GM13976 (cell line): Measurements from ENCODE around the gene NUP93.

Experiments used
- DNase-seq: peaks from one replicate; pipeline ENCODE4 v3.0.0; 2012; ENCODE audit warnings: low spot score
- in situ Hi-C: fragments of 300-500 bp; cut with MboI; formaldehyde crosslinking; loops from one replicate; pipeline ENCODE4 v1.12.0; 2022; ENCODE audit warnings: low sequenced_read_pairs, mixed read lengths, inconsistent platforms; ENCODE audit not compliant: unreplicated experiment
- TF ChIP-seq, protein P1 (sequence below): IDR thresholded peaks from 2 replicates; pipeline ENCODE4 v1.5.1; 2012; ENCODE audit warnings: borderline replicate concordance, mild to moderate bottlenecking; ENCODE audit not compliant: insufficient read depth; ENCODE audit errors: extremely low read depth, missing control alignments, control extremely low read depth

NUP93 gene

DNA sequence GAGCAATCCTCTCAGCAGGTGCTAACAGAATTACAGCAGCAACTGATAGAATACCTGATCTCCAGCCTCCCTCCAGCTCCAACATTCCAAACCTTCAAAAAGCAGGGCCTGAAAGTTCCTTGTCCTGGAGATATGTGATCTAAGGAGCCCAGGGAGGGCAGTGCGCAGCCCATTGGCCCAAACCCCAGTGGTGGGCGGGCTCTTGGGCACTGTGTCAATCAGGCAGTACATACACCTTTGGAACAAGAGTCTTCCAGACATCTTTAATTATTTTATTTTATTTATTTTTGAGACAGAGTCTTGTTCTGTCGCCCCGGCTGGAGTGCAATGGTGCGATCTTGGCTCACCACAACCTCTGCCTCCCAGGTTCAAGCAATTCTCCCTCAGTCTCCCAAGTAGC is 159.3 kb downstream of the NUP93 start:
- in situ Hi-C loops, result no loop called here
- DNase-seq, result no peak
- TF ChIP-seq, protein P1, sequence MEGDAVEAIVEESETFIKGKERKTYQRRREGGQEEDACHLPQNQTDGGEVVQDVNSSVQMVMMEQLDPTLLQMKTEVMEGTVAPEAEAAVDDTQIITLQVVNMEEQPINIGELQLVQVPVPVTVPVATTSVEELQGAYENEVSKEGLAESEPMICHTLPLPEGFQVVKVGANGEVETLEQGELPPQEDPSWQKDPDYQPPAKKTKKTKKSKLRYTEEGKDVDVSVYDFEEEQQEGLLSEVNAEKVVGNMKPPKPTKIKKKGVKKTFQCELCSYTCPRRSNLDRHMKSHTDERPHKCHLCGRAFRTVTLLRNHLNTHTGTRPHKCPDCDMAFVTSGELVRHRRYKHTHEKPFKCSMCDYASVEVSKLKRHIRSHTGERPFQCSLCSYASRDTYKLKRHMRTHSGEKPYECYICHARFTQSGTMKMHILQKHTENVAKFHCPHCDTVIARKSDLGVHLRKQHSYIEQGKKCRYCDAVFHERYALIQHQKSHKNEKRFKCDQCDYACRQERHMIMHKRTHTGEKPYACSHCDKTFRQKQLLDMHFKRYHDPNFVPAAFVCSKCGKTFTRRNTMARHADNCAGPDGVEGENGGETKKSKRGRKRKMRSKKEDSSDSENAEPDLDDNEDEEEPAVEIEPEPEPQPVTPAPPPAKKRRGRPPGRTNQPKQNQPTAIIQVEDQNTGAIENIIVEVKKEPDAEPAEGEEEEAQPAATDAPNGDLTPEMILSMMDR, result no peak

DNA sequence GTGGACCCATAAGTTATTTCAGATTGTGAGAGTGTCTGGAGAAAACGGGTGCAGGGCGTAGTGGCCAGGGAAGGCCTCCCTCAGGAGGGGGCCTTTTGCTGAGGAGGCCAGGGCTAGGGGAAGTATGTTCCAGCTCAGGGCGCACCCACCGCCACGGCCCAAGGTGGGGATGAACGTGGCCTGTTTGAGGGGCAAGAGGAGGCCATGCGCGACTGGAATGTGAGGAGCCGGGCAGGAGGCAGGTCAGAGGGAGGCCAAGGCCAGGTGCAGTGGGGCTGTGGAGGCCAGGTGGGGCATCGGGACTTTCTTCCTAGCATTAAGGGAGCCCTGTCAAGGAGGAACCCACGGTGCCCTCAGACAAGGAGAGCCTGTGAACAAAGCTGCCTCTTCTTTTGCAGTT is 161.8 kb downstream of the NUP93 start:
- in situ Hi-C loops, result no loop called here

DNA sequence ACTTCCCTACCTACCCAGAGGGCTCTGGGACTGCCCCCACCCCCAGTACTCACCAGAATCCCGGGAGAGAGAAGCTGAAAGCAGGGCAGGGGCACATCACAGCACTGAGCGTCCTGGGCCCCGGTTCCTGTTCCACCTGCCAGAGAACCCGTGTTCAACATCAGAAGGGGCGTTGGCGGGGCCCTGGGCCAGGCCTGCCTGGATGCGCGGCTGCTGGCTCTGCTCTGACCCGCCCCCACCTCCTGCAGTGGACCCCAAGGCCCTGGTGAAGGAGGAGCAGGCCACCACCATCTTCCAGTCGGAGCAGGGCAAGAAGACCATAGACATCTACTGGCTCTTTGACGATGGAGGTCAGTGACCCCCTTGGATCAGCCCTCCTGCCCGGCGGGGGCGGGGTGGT is 162.8 kb downstream of the NUP93 start:
- TF ChIP-seq, protein P1, result no peak
- DNase-seq, result no peak
- in situ Hi-C loops, result no loop called here

More for the DNA sequence above, 161.8 kb downstream of the NUP93 start:
- no peak for DNase-seq
- TF ChIP-seq, protein P1, result no peak

DNA sequence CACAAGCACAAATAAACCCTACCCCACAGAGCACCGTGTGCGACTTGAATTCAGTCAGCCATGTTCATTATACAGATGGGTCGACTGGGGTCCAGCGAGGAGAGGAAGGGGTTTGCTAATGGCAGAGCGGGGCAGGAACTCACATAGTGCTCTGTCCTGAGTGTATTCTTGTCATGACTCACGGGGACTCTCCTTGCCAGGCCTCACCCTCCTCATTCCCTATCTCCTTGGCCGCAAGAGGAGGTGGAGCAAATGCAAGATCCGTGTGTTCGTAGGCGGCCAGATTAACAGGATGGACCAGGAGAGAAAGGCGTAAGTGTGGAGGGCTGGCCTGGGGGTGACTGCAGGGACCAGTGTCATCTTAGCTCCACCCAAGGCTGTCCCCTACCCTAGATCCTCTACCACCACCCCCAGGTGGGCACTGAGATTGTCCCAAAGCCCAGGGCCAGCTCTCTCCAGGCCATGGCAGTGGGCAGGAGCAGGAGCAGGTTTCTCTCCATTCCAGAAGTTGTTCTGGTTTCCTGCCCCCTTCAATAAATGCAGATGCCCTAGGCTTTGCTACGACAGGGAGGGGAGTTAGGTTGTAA is 164.5 kb downstream of the NUP93 start:
- no peak for DNase-seq
- TF ChIP-seq, protein P1, result no peak
- in situ Hi-C loops, result no loop called here

DNA sequence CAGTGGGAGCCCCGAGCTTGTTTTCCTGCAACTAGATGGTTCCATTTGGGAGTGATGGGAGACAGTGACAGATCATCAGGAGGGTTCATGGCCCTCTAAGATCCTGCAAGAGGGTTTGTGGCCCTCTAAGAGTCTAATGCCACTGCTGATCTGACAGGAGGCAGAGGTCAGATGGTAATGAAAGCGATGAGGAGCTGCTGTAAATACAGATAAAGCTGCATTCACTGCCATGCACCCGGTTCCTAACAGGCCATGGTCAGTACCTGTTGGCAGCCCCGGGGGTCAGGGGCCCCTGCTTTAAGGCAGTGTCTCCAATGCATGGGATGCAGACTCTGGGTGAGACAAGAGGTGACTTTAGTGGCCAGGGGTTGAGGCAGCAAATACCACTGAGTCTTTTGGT is 165.9 kb downstream of the NUP93 start:
- TF ChIP-seq, protein P1, result no peak
- DNase-seq, result no peak
- in situ Hi-C loops, result no loop called here

DNA sequence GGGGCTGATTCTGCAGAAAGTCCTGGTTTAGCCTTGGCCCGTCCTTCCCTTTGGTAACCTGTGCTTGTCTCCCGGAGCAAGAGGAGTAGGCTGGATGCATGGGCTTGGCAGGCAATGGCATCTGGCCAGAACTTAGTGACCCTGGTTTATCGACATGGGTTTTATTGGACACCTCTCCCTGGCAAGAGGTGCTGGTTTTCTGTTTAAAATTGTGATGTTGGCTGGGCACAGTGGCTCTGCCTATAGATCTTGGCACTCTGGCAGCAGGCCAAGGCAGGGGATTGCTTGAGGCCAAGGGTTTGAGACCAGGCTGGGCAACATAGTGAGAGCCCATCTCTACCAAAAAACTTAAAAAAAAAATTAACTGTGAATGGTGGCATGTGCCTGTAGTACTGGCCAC is 166.3 kb downstream of the NUP93 start:
- TF ChIP-seq, protein P1, result no peak
- DNase-seq, result no peak
- in situ Hi-C loops, result no loop called here
